CD4-positive, CD25-positive, alpha-beta regulatory T cell (primary cell): ENCODE measurements around the gene SNX3. TPM values are rescaled to one million over a fixed set of nuclear protein-coding genes. Genes with fewer than 3 reads are reported as not detected.

ENCODE experiments used
- ATAC-seq, 2 donors: fragments of 150-1000 bp; cut with Tn5 transposase; one replicate each; pipeline ENCODE4 v1.10.0; 2021; ENCODE audit warnings: low read depth in 2 of 2, moderate number of reproducible peaks in 2 of 2, moderate library complexity in 1 of 2
- DNase-seq, 3 donors: peaks; one replicate each; pipeline versions ENCODE4 v3.0.0 to v3.0.0-alpha.2; 2012 to 2022; ENCODE audit warnings: mixed read lengths in 1 of 3
- H3K27ac ChIP-seq: one replicate; pipeline ENCODE4 v1.7.0; 2013; ENCODE audit warnings: mild to moderate bottlenecking, low read length; ENCODE audit not compliant: insufficient read depth, poor library complexity, severe bottlenecking
- H3K27me3 ChIP-seq: one replicate; pipeline ENCODE4 v1.7.0; 2013; ENCODE audit warnings: low read length; ENCODE audit not compliant: control insufficient read depth, insufficient read depth
- H3K36me3 ChIP-seq: one replicate; pipeline ENCODE4 v1.7.0; 2013; ENCODE audit warnings: mild to moderate bottlenecking, low read length, moderate library complexity; ENCODE audit not compliant: control insufficient read depth, insufficient read depth
- H3K4me1 ChIP-seq: 2 replicates; pipeline ENCODE4 v1.7.0; 2013; ENCODE audit warnings: mild to moderate bottlenecking, low read length; ENCODE audit not compliant: insufficient read depth, control insufficient read depth, poor library complexity, severe bottlenecking
- H3K4me3 ChIP-seq: one replicate; pipeline ENCODE4 v1.7.0; 2013; ENCODE audit warnings: low read depth, mild to moderate bottlenecking, low read length, moderate library complexity
- H3K9me3 ChIP-seq, 2 experiments: 1 replicate in 1 of 2; 2 replicates in 1 of 2; pipeline ENCODE4 v1.7.0; 2013; ENCODE audit warnings: low read length in 2 of 2, mild to moderate bottlenecking in 1 of 2, moderate library complexity in 1 of 2; ENCODE audit not compliant: control insufficient read depth in 2 of 2
- H3K27ac Mint-ChIP-seq, 3 donors: one replicate each; pipeline ENCODE4 v1.8.0; 2020 to 2022; ENCODE audit warnings: mild to moderate bottlenecking in 3 of 3, mixed read lengths in 3 of 3, moderate library complexity in 2 of 3
- H3K27me3 Mint-ChIP-seq: one replicate; pipeline ENCODE4 v1.8.0; 2022; ENCODE audit warnings: mild to moderate bottlenecking, mixed read lengths
- H3K36me3 Mint-ChIP-seq: one replicate; pipeline ENCODE4 v1.8.0; 2020; ENCODE audit warnings: mixed read lengths
- H3K4me1 Mint-ChIP-seq, 4 donors: one replicate each; pipeline ENCODE4 v1.8.0; 2020 to 2022; ENCODE audit warnings: mixed read lengths in 4 of 4, mild to moderate bottlenecking in 1 of 4
- H3K4me3 Mint-ChIP-seq, 4 donors: one replicate each; pipeline ENCODE4 v1.8.0; 2020 to 2022; ENCODE audit warnings: mild to moderate bottlenecking in 4 of 4, mixed read lengths in 4 of 4, moderate library complexity in 3 of 4
- H3K9me3 Mint-ChIP-seq, 7 donors: one replicate each; pipeline ENCODE4 v1.8.0; 2020 to 2022; ENCODE audit warnings: mixed read lengths in 7 of 7, mild to moderate bottlenecking in 3 of 7, moderate library complexity in 2 of 7
- polyA plus RNA-seq, 4 donors: library from polyadenylated mRNA; unstranded; fragments of 300-500 nt; fragmentation: Illumina TruSeq; gene quantifications; one replicate each; pipeline ENCODE4 v1.2.3, GENCODE V29; 2021
- total RNA-seq: library from RNA; stranded (reverse); gene quantifications from one replicate; pipeline ENCODE4 v1.2.3, GENCODE V29; 2022

SNX3 gene
- total and polyA plus RNA-seq, 5 donors from 2014 or later, result 60.7 to 226 (median 195) TPM

GRCh38 chr6:108164815-108165706 is 95.8 kb downstream of the SNX3 start:
- no peak overlapping the region for H3K4me3 ChIP-seq
- Mint-ChIP-seq H3K9me3 (peaks cover 0 to 2% (median 0%) of the 10 kb centered on the region in 7 donors), H3K36me3 (no peaks in the 10 kb centered on the region), H3K4me1 (peaks cover 0 to 51% (median 17%) of the 10 kb centered on the region in 4 donors), H3K27me3 (peaks cover 94% of the 10 kb centered on the region), H3K27ac (peak overlapping the region in 1 of 3 donors; percentile 58), H3K4me3 (no peak overlapping the region)
- H3K36me3 ChIP-seq, result no peaks in the 10 kb centered on the region
- no peak overlapping the region for H3K27ac ChIP-seq
- no peak for ATAC-seq
- peaks cover 51% of the 10 kb centered on the region for H3K4me1 ChIP-seq
- H3K9me3 ChIP-seq, result no peaks in the 10 kb centered on the region
- H3K27me3 ChIP-seq, result peaks cover 47% of the 10 kb centered on the region
- no peak for DNase-seq

- no peak overlapping the region for H3K27ac Mint-ChIP-seq
- H3K4me3 ChIP-seq, result no peak overlapping the region
Measured at GRCh38 chr6:108164543-108164814, 96.4 kb downstream of the SNX3 start.

GRCh38 chr6:108163644-108164542 is 96.9 kb downstream of the SNX3 start:
- Histone ChIP-seq H3K4me3 (no peak overlapping the region), H3K36me3 (no peaks in the 10 kb centered on the region), H3K4me1 (peaks cover 40% of the 10 kb centered on the region), H3K27me3 (peaks cover 58% of the 10 kb centered on the region), H3K27ac (no peak overlapping the region), H3K9me3 (no peaks in the 10 kb centered on the region)
- DNase-seq (no peak), ATAC-seq (no peak)
- peak overlapping the region in 2 of 4 donors; percentile 11 to 62 for H3K4me3 Mint-ChIP-seq
- peaks cover 88% of the 10 kb centered on the region for H3K27me3 Mint-ChIP-seq
- peaks cover 0 to 40% (median 17%) of the 10 kb centered on the region in 4 donors for H3K4me1 Mint-ChIP-seq
- no peak overlapping the region for H3K27ac Mint-ChIP-seq
- peaks cover 0 to 2% (median 0%) of the 10 kb centered on the region in 7 donors for H3K9me3 Mint-ChIP-seq
- no peaks in the 10 kb centered on the region for H3K36me3 Mint-ChIP-seq

More at GRCh38 chr6:108164543-108164814, 96.4 kb downstream of the SNX3 start:
- Mint-ChIP-seq H3K36me3 (no peaks in the 10 kb centered on the region), H3K9me3 (peaks cover 0 to 2% (median 0%) of the 10 kb centered on the region in 7 donors), H3K4me1 (peaks cover 0 to 46% (median 17%) of the 10 kb centered on the region in 4 donors), H3K27me3 (peaks cover 89% of the 10 kb centered on the region), H3K4me3 (no peak overlapping the region)
- peaks cover 52% of the 10 kb centered on the region for H3K27me3 ChIP-seq
- H3K4me1 ChIP-seq, result peaks cover 45% of the 10 kb centered on the region
- no peaks in the 10 kb centered on the region for H3K9me3 ChIP-seq
- no peaks in the 10 kb centered on the region for H3K36me3 ChIP-seq
- DNase-seq (no peak), ATAC-seq (no peak)
- no peak overlapping the region for H3K27ac ChIP-seq

GRCh38 chr6:108163267-108163643 is 97.6 kb downstream of the SNX3 start:
- no peak for DNase-seq
- H3K27ac ChIP-seq, result no peak overlapping the region
- H3K36me3 ChIP-seq, result no peaks in the 10 kb centered on the region
- H3K4me1 ChIP-seq, result peaks cover 33% of the 10 kb centered on the region
- H3K4me3 ChIP-seq, result no peak overlapping the region
- Mint-ChIP-seq H3K27ac (no peak overlapping the region), H3K9me3 (peaks cover 0 to 2% (median 0%) of the 10 kb centered on the region in 7 donors), H3K4me3 (peak overlapping the region in 1 of 4 donors; percentile 62), H3K36me3 (no peaks in the 10 kb centered on the region), H3K27me3 (peaks cover 90% of the 10 kb centered on the region), H3K4me1 (peaks cover 0 to 40% (median 20%) of the 10 kb centered on the region in 4 donors)
- peaks cover 60% of the 10 kb centered on the region for H3K27me3 ChIP-seq
- no peak for ATAC-seq
- no peaks in the 10 kb centered on the region for H3K9me3 ChIP-seq

- DNase-seq (no peak), ATAC-seq (no peak)
- H3K27ac Mint-ChIP-seq, result peak overlapping the region in 1 of 3 donors; percentile 11
- peaks cover 0 to 2% (median 0%) of the 10 kb centered on the region in 7 donors for H3K9me3 Mint-ChIP-seq
- peaks cover 85% of the 10 kb centered on the region for H3K27me3 Mint-ChIP-seq
- no peaks in the 10 kb centered on the region for H3K36me3 Mint-ChIP-seq
- Histone ChIP-seq H3K9me3 (no peaks in the 10 kb centered on the region), H3K4me3 (no peak overlapping the region), H3K27me3 (peaks cover 58% of the 10 kb centered on the region), H3K27ac (no peak overlapping the region), H3K36me3 (no peaks in the 10 kb centered on the region), H3K4me1 (peaks cover 33% of the 10 kb centered on the region)
- peaks cover 0 to 35% (median 25%) of the 10 kb centered on the region in 4 donors for H3K4me1 Mint-ChIP-seq
- no peak overlapping the region for H3K4me3 Mint-ChIP-seq
Measured at GRCh38 chr6:108161724-108162282, 99.0 kb downstream of the SNX3 start.

Other genes with a start within 250 kb of the SNX3 start
- 34.1 TPM for gene OSTM1, start 186.3 kb downstream of the SNX3 start, total RNA-seq
- 10 to 100 TPM; 32.2 to 56.2 (median 50.6) TPM for gene OSTM1, start 186.3 kb downstream of the SNX3 start, polyA plus RNA-seq
- not detected for gene NR2E1, start 95.0 kb downstream of the SNX3 start, total RNA-seq
- not detected for gene NR2E1, start 95.0 kb downstream of the SNX3 start, polyA plus RNA-seq
- 3.6 TPM for gene AFG1L, start 34.0 kb upstream of the SNX3 start, total RNA-seq
- gene AFG1L, start 34.0 kb upstream of the SNX3 start, polyA plus RNA-seq, result 1 to 10 TPM in 3 of 4 donors, under 1 TPM in 1; 0.55 to 4.4 (median 1.8) TPM